Measurements from ENCODE around the gene KRTAP5-3. TPM values are rescaled to one million over a fixed set of nuclear protein-coding genes. Genes with fewer than 3 reads are reported as not detected.
"Not testable (repeated sequence)": the region's sequence is repeated elsewhere in the genome, so short reads cannot be mapped to it uniquely, and the experiment has no call there.

Gene KRTAP5-3
- total and polyA plus RNA-seq, 2 donors (not counting 3 experiments of a cell fraction or from before 2014, with no cell fraction given): not detected

- no peaks in the 10 kb centered on the region for H3K9me3 ChIP-seq (replicated peaks; ENCODE audit: control insufficient read depth, insufficient read depth, low read length)
- H3K9me1 ChIP-seq (replicated peaks; ENCODE audit: control insufficient read depth, extremely low read depth, insufficient read depth, low read length): no peaks in the 10 kb centered on the region
- FAIRE-seq (no peak), DNase-seq (ENCODE audit: low read depth, low spot score) (no peak)
- intact Hi-C loops (cut with micrococcal nuclease) (no loop called here), dilution Hi-C loops (cut with MboI; ENCODE audit: extremely low pct_ligation_motif_present, low sequenced_read_pairs) (no loop called here)
- ChIA-PET POLR2A (no interaction called here), CTCF (no interaction called here)
- H3K4me3 ChIP-seq (replicated peaks in 1 of 3; ENCODE audit: insufficient read depth in 1 of 3, low read depth in 1 of 3, low read length in 3 of 3): no peak overlapping the region
- TF ChIP-seq POLR2AphosphoS5 (IDR thresholded peaks at IDR 0.05; ENCODE audit: insufficient read depth, low read depth, low read length) (no peak), EZH2 (IDR thresholded peaks at IDR 0.05; ENCODE audit: borderline replicate concordance, low read depth, low read length, severe bottlenecking) (no peak), FOS (IDR thresholded peaks at IDR 0.05; ENCODE audit: borderline replicate concordance, insufficient read depth, low read length) (no peak), GATA2 (IDR thresholded peaks at IDR 0.05; ENCODE audit: insufficient read depth, insufficient read length, low read depth, low read length) (no peak), CTCF (IDR thresholded peaks at IDR 0.05; ENCODE audit: extremely low read depth in 1 of 2, insufficient read depth in 1 of 2, low read depth in 1 of 2, low read length in 2 of 2) (no peak), MAX (IDR thresholded peaks at IDR 0.05; ENCODE audit: insufficient read depth, insufficient read length) (no peak), JUN (IDR thresholded peaks at IDR 0.05; ENCODE audit: borderline replicate concordance, insufficient read depth, insufficient read length, low read depth) (no peak)
- H3K79me2 ChIP-seq (ENCODE audit: control insufficient read depth, insufficient read depth, low read length): no peaks in the 10 kb centered on the region
- H3K36me3 ChIP-seq (ENCODE audit: control insufficient read depth in 2 of 2, extremely low read depth in 1 of 2, insufficient read depth in 2 of 2, low read length in 2 of 2): no peaks in the 10 kb centered on the region
- no peak overlapping the region for H3K27ac ChIP-seq (ENCODE audit: insufficient read depth, low read depth, low read length)
- no peak overlapping the region for H2AFZ ChIP-seq (ENCODE audit: low read depth, low read length)
- no peak overlapping the region for H3K9ac ChIP-seq (replicated peaks; ENCODE audit: extremely low read depth, insufficient read depth, low read length)
- peaks cover 0 to 5% of the 10 kb centered on the region in 2 experiments for H3K27me3 ChIP-seq (ENCODE audit: control insufficient read depth in 2 of 2, insufficient read depth in 2 of 2, low read length in 2 of 2)
- H3K4me1 ChIP-seq (ENCODE audit: control insufficient read depth, extremely low read depth, insufficient read depth, low read length): no peaks in the 10 kb centered on the region
- no TSS peak for BruUV-seq (replicated peaks)
- H4K20me1 ChIP-seq (replicated peaks; ENCODE audit: control insufficient read depth, extremely low read depth, insufficient read depth, low read length): no peaks in the 10 kb centered on the region
- no peak overlapping the region for H3K4me2 ChIP-seq (ENCODE audit: insufficient read depth, low read length)
Measured at GRCh38 chr11:1598816-1599215, 9.4 kb downstream of the KRTAP5-3 start.

- DNase-seq (ENCODE audit: low read depth, low spot score); H3K27me3 ChIP-seq (ENCODE audit: control insufficient read depth in 2 of 2, insufficient read depth in 2 of 2, low read length in 2 of 2); H3K9me1 ChIP-seq (replicated peaks; ENCODE audit: control insufficient read depth, extremely low read depth, insufficient read depth, low read length); H4K20me1 ChIP-seq (replicated peaks; ENCODE audit: control insufficient read depth, extremely low read depth, insufficient read depth, low read length); H3K27ac ChIP-seq (ENCODE audit: insufficient read depth, low read depth, low read length); H3K4me3 ChIP-seq (replicated peaks in 1 of 3; ENCODE audit: insufficient read depth in 1 of 3, low read depth in 1 of 3, low read length in 3 of 3); H3K4me1 ChIP-seq (ENCODE audit: control insufficient read depth, extremely low read depth, insufficient read depth, low read length); intact Hi-C loops (cut with micrococcal nuclease); H3K9ac ChIP-seq (replicated peaks; ENCODE audit: extremely low read depth, insufficient read depth, low read length); POLR2A ChIA-PET; FAIRE-seq; H3K36me3 ChIP-seq (ENCODE audit: control insufficient read depth in 2 of 2, extremely low read depth in 1 of 2, insufficient read depth in 2 of 2, low read length in 2 of 2); H3K79me2 ChIP-seq (ENCODE audit: control insufficient read depth, insufficient read depth, low read length); dilution Hi-C loops (cut with MboI; ENCODE audit: extremely low pct_ligation_motif_present, low sequenced_read_pairs); H2AFZ ChIP-seq (ENCODE audit: low read depth, low read length); BruUV-seq (replicated peaks); H3K9me3 ChIP-seq (replicated peaks; ENCODE audit: control insufficient read depth, insufficient read depth, low read length); H3K4me2 ChIP-seq (ENCODE audit: insufficient read depth, low read length): not testable (repeated sequence)
- CTCF ChIA-PET: interaction anchor here (5.4 kb wide), 1 partner anchor 23 kb away, joined by 55 read pairs; no protein-coding TSS in a partner anchor
Measured at GRCh38 chr11:1598406-1598805, 9.9 kb downstream of the KRTAP5-3 start.
